Transverse colon (tissue), 3 donors: ENCODE measurements around the gene SMIM5.

ENCODE experiments used
- POLR2A ChIP-seq: fragments of 450-650 bp; IDR thresholded peaks from one replicate; pipeline ENCODE4 v1.6.1; 2016; ENCODE audit warnings: antibody characterized with exemption, mild to moderate bottlenecking, moderate library complexity
- TF ChIP-seq, protein P1 (sequence below), 5 experiments: fragments of 200-600 bp in 3 of 5; fragments of 450-650 bp in 2 of 5; sonication (generic) in 3 of 5; IDR thresholded peaks; 1 replicate in 2 of 5; 2 replicates in 3 of 5; pipeline ENCODE4 v1.5.1; 2016 to 2017; ENCODE audit warnings: antibody characterized with exemption in 5 of 5, inconsistent platforms in 3 of 5, mild to moderate bottlenecking in 2 of 5, moderate library complexity in 1 of 5

DNA sequence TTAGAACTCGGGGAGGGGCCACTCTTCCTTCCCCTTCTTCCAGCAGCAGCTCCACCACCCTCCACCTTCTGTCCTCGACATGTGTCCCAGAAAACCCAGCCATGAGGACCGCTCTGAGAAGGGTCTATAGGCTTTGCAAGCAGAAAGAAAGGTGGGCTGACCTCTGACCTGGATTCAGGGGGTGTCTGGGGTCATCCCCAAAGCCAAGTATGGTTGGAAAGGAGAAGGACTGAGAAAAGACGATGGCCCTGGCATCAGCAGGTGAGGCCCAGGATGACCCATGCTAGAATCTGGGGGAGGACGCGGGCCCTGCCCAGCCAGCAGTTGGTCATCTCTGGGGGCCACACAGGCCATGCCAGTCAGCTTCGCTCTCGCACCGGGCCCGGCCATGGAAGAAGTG is 6.1 kb upstream of the SMIM5 start:
- TF ChIP-seq, protein P1, sequence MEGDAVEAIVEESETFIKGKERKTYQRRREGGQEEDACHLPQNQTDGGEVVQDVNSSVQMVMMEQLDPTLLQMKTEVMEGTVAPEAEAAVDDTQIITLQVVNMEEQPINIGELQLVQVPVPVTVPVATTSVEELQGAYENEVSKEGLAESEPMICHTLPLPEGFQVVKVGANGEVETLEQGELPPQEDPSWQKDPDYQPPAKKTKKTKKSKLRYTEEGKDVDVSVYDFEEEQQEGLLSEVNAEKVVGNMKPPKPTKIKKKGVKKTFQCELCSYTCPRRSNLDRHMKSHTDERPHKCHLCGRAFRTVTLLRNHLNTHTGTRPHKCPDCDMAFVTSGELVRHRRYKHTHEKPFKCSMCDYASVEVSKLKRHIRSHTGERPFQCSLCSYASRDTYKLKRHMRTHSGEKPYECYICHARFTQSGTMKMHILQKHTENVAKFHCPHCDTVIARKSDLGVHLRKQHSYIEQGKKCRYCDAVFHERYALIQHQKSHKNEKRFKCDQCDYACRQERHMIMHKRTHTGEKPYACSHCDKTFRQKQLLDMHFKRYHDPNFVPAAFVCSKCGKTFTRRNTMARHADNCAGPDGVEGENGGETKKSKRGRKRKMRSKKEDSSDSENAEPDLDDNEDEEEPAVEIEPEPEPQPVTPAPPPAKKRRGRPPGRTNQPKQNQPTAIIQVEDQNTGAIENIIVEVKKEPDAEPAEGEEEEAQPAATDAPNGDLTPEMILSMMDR (IDR thresholded peaks at IDR 0.05) = no peak
- TF ChIP-seq POLR2A = no peak
